ENCODE results near the gene USF2.

- TF ChIP-seq CTCF (IDR thresholded peaks at IDR 0.05), result no peak
- TF ChIP-seq EZH2 (IDR thresholded peaks at IDR 0.05; ENCODE audit: borderline replicate concordance, insufficient read depth, low read depth, low read length, poor library complexity, severe bottlenecking), result no peak
These were observed 39.2 kb upstream of the USF2 start for GRCh38 chr19:35229601-35230000.

All from B cell (primary cell).